Right lobe of liver (tissue), 6 donors: ENCODE data around the gene TMEM266. TPM values are rescaled to one million over a fixed set of nuclear protein-coding genes. Genes with fewer than 3 reads are reported as not detected.

ENCODE experiments used
- ATAC-seq, 4 donors: fragments of 200-7000 bp; cut with Tn5 transposase; one replicate each; pipeline ENCODE4 v1.9.1; 2020; ENCODE audit warnings: mild to moderate bottlenecking in 4 of 4, moderate library complexity in 4 of 4
- DNase-seq, 3 donors: peaks; one replicate each; pipeline ENCODE4 v3.0.0-alpha.2; 2020
- H3K27ac ChIP-seq, 3 donors: fragments of 200-600 bp; one replicate each; pipeline ENCODE4 v1.8.0; 2022
- H3K27me3 ChIP-seq, 2 donors: fragments of 200-600 bp; one replicate each; pipeline ENCODE4 v1.8.0; 2022
- H3K36me3 ChIP-seq, 4 donors: fragments of 200-600 bp; sonication (generic) in 1 of 4; one replicate each; pipeline versions ENCODE4 v1.5.1 to v1.8.0; 2017 to 2022; ENCODE audit warnings: control low read depth in 1 of 4
- H3K4me1 ChIP-seq, 4 donors: fragments of 200-600 bp; sonication (generic) in 1 of 4; one replicate each; pipeline versions ENCODE4 v1.5.1 to v1.8.0; 2017 to 2022; ENCODE audit warnings: control low read depth in 1 of 4
- H3K4me3 ChIP-seq, 3 donors: fragments of 200-600 bp; one replicate each; pipeline ENCODE4 v1.8.0; 2022
- H3K9me3 ChIP-seq, 4 donors: fragments of 200-600 bp; sonication (generic) in 1 of 4; one replicate each; pipeline versions ENCODE4 v1.5.1 to v1.8.0; 2017 to 2022; ENCODE audit warnings: control low read depth in 1 of 4
- POLR2A ChIP-seq: fragments of 450-650 bp; IDR thresholded peaks from one replicate; pipeline ENCODE4 v1.6.1; 2017; ENCODE audit warnings: antibody characterized with exemption, mild to moderate bottlenecking
- WGBS: methylation state at CpG from one replicate; pipeline ENCODE4 v1.1.6; 2018; ENCODE audit warnings: low coverage, low lambda C conversion rate; ENCODE audit not compliant: insufficient coverage; ENCODE audit errors: missing lambda C conversion rate; 5-methylcytosine and 5-hydroxymethylcytosine counted together
- intact Hi-C, 2 donors: fragments of 100-400 bp; cut with DNase I; formaldehyde crosslinking; loops; one replicate each; pipeline versions ENCODE4 v1.11.2 to v1.14.1; 2022
- total RNA-seq, 6 experiments: library from RNA; depleted of rRNA in 2 of 6; stranded (reverse); fragments of >200 nt in 2 of 6; fragmentation: NEBNext Ultra II Directional in 3 of 6; extraction: Animal tissue kit (Norgen Biotek cat#: 25700) in 3 of 6; gene quantifications; one replicate each; pipeline versions ENCODE4 v1.1.0 to v1.2.4, GENCODE V29; 2016 to 2023
- TF ChIP-seq, protein P1 (sequence below), 4 donors: fragments of 200-600 bp in 3 of 4; fragments of 450-650 bp in 1 of 4; IDR thresholded peaks; one replicate each; pipeline versions ENCODE4 v1.5.1 to v1.8.0; 2016 to 2022; ENCODE audit warnings: antibody characterized with exemption in 4 of 4, mild to moderate bottlenecking in 2 of 4
- donor health status: DM: no; HTN: yes; CAD: no.
- donor health status: DM: no; HTN: no; CAD: no.
- donor health status: DM: no; HTN: no; CAD: no.
- donor health status: DM: no; HTN: yes; CAD: no.
- donor health status: DM: no; HTN: yes; CAD: no.

TMEM266 gene
- total RNA-seq, 6 experiments from 2014 or later, result 0.12 to 0.19 TPM; not detected in 4

GRCh38 chr15:76235186-76235826, 175.5 kb downstream of the TMEM266 start:
- Histone ChIP-seq H3K4me1 (peaks cover 0 to 6% (median 0%) of the 10 kb centered on the region in 4 donors), H3K4me3 (no peak overlapping the region), H3K27me3 (no peaks in the 10 kb centered on the region), H3K36me3 (peaks cover 0 to 9% (median 4%) of the 10 kb centered on the region in 4 donors), H3K27ac (no peak overlapping the region), H3K9me3 (no peaks in the 10 kb centered on the region)
- DNase-seq (no peak), ATAC-seq (peak; percentile 67 to 80 (median 73))
- TF ChIP-seq POLR2A, result no peak
- TF ChIP-seq, protein P1, sequence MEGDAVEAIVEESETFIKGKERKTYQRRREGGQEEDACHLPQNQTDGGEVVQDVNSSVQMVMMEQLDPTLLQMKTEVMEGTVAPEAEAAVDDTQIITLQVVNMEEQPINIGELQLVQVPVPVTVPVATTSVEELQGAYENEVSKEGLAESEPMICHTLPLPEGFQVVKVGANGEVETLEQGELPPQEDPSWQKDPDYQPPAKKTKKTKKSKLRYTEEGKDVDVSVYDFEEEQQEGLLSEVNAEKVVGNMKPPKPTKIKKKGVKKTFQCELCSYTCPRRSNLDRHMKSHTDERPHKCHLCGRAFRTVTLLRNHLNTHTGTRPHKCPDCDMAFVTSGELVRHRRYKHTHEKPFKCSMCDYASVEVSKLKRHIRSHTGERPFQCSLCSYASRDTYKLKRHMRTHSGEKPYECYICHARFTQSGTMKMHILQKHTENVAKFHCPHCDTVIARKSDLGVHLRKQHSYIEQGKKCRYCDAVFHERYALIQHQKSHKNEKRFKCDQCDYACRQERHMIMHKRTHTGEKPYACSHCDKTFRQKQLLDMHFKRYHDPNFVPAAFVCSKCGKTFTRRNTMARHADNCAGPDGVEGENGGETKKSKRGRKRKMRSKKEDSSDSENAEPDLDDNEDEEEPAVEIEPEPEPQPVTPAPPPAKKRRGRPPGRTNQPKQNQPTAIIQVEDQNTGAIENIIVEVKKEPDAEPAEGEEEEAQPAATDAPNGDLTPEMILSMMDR (IDR thresholded peaks at IDR 0.05), result peak; percentile 40 to 52 (median 48)
- WGBS, result 65% methylated on average over 3 of the region's 3 CpGs
- intact Hi-C loops, result no loop called here

DNA sequence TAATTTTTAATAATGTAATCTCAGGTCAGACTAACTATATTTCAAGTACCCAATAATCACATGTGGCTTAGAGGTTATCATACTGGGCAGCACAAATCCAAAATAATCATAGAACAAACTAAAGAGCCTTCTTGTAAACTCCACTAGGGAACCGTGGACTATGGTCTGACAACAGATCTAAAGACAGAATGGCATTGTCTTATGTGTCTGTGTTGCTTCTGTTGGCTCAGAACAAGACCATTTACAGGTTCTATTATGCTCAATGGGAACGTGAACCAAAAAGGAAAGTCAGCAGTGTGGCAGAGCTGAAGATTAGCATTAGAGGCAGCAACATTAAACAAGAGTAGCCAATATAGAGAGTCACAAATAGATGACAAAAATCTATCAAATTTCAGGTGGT, 176.6 kb downstream of the TMEM266 start:
- Histone ChIP-seq H3K4me1 (peaks cover 0 to 6% (median 0%) of the 10 kb centered on the region in 4 donors), H3K27me3 (no peaks in the 10 kb centered on the region), H3K4me3 (no peak overlapping the region), H3K36me3 (peaks cover 0 to 8% (median 0%) of the 10 kb centered on the region in 4 donors), H3K9me3 (no peaks in the 10 kb centered on the region), H3K27ac (no peak overlapping the region)
- ATAC-seq (no peak), DNase-seq (no peak)
- intact Hi-C loops, result no loop called here
- TF ChIP-seq, protein P1 (IDR thresholded peaks at IDR 0.05), result no peak
- TF ChIP-seq POLR2A, result no peak
- WGBS, result 68% methylated on average over 2 of the region's 2 CpGs

DNA sequence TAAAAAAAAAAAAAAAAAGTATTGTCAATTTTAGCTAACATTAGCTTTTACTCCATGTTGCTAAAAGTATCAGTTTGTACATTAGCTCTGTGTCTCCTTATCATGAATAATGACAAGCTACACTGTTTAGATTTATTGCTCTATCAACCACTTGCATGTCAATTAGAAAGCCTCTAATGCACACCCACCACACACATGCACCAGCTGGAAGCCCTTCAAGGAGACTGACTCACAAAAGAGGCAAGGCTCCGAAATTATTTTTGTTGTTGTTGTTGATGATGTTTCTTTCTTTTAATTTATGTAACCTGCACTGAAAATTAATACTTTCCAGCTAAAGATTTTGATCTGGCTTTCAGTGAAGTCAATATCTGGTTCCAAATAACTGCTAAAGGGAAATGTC, 180.0 kb downstream of the TMEM266 start:
- intact Hi-C loops, result no loop called here
- Histone ChIP-seq H3K4me1 (peaks cover 0 to 6% (median 0%) of the 10 kb centered on the region in 4 donors), H3K9me3 (no peaks in the 10 kb centered on the region), H3K27ac (no peak overlapping the region), H3K27me3 (no peaks in the 10 kb centered on the region), H3K4me3 (no peak overlapping the region), H3K36me3 (peaks cover 0 to 19% (median 0%) of the 10 kb centered on the region in 4 donors)
- 86% methylated on average over 1 of the region's 1 CpG for WGBS
- TF ChIP-seq POLR2A, result no peak
- TF ChIP-seq, protein P1 (IDR thresholded peaks at IDR 0.05), result no peak
- ATAC-seq (no peak), DNase-seq (no peak)

- WGBS, result 93% methylated on average over 1 of the region's 1 CpG
- intact Hi-C loops, result no loop called here
- H3K9me3 ChIP-seq, result no peaks in the 10 kb centered on the region
These were observed 185.4 kb downstream of the TMEM266 start for GRCh38 chr15:76245072-76245610.

More at GRCh38 chr15:76245072-76245610, 185.4 kb downstream of the TMEM266 start:
- Histone ChIP-seq H3K4me3 (no peak overlapping the region), H3K36me3 (peaks cover 0 to 20% (median 0%) of the 10 kb centered on the region in 4 donors), H3K27ac (no peak overlapping the region), H3K27me3 (no peaks in the 10 kb centered on the region), H3K4me1 (peaks cover 0 to 2% (median 0%) of the 10 kb centered on the region in 4 donors)
- TF ChIP-seq, protein P1 (IDR thresholded peaks at IDR 0.05), result no peak
- TF ChIP-seq POLR2A, result no peak
- DNase-seq (no peak), ATAC-seq (no peak)
